ENCODE data around the gene GRM4.

Gene GRM4

DNA sequence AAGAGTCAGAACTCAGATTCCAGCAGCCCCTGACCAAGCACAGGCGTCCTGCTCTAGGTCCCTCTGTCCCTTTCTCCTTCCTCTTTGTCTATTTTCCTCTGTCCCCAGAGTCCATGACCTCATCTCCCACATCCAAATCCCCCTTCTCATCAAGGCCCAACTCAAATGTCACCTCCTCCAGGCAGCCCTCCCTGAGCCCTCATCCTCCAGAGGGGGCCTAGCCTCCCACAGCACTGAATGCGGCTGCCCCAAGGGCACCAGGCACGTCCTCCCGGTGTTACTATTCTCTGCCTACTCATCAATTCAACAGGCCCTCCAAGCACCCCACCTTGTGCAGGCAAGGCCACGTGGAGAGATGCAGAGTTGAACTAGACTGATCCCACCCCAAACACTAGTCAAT lies 49.7 kb downstream of the GRM4 start:
- TF ChIP-seq, protein P1, sequence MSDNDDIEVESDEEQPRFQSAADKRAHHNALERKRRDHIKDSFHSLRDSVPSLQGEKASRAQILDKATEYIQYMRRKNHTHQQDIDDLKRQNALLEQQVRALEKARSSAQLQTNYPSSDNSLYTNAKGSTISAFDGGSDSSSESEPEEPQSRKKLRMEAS (IDR thresholded peaks at IDR 0.05) = no peak
- TF ChIP-seq TAF1 (IDR thresholded peaks at IDR 0.05; ENCODE audit: low read depth) = no peak
- TF ChIP-seq CREB1 (IDR thresholded peaks at IDR 0.05; ENCODE audit: low read depth) = no peak
- TF ChIP-seq CEBPB (IDR thresholded peaks at IDR 0.05) = no peak
- TF ChIP-seq YY1 (IDR thresholded peaks at IDR 0.05; ENCODE audit: low read depth) = no peak
- TF ChIP-seq RAD21 (IDR thresholded peaks at IDR 0.05; ENCODE audit: low read depth) = no peak
- TF ChIP-seq TCF12 (IDR thresholded peaks at IDR 0.05; ENCODE audit: low read depth) = no peak
- TF ChIP-seq EP300 (IDR thresholded peaks at IDR 0.05; ENCODE audit: borderline replicate concordance) = no peak
- TF ChIP-seq ZBTB7A (IDR thresholded peaks at IDR 0.05; ENCODE audit: low read depth) = no peak
- no peak for TF ChIP-seq TEAD4 (IDR thresholded peaks at IDR 0.05)
- no peak for TF ChIP-seq EGR1 (IDR thresholded peaks at IDR 0.05)
- no peak for TF ChIP-seq NFIC (IDR thresholded peaks at IDR 0.05)
- TF ChIP-seq, protein P2, sequence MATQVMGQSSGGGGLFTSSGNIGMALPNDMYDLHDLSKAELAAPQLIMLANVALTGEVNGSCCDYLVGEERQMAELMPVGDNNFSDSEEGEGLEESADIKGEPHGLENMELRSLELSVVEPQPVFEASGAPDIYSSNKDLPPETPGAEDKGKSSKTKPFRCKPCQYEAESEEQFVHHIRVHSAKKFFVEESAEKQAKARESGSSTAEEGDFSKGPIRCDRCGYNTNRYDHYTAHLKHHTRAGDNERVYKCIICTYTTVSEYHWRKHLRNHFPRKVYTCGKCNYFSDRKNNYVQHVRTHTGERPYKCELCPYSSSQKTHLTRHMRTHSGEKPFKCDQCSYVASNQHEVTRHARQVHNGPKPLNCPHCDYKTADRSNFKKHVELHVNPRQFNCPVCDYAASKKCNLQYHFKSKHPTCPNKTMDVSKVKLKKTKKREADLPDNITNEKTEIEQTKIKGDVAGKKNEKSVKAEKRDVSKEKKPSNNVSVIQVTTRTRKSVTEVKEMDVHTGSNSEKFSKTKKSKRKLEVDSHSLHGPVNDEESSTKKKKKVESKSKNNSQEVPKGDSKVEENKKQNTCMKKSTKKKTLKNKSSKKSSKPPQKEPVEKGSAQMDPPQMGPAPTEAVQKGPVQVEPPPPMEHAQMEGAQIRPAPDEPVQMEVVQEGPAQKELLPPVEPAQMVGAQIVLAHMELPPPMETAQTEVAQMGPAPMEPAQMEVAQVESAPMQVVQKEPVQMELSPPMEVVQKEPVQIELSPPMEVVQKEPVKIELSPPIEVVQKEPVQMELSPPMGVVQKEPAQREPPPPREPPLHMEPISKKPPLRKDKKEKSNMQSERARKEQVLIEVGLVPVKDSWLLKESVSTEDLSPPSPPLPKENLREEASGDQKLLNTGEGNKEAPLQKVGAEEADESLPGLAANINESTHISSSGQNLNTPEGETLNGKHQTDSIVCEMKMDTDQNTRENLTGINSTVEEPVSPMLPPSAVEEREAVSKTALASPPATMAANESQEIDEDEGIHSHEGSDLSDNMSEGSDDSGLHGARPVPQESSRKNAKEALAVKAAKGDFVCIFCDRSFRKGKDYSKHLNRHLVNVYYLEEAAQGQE (IDR thresholded peaks at IDR 0.05; ENCODE audit: low read depth) = no peak
- TF ChIP-seq FOXM1 (IDR thresholded peaks at IDR 0.05; ENCODE audit: borderline replicate concordance, low read depth) = no peak
- TF ChIP-seq, protein P3, sequence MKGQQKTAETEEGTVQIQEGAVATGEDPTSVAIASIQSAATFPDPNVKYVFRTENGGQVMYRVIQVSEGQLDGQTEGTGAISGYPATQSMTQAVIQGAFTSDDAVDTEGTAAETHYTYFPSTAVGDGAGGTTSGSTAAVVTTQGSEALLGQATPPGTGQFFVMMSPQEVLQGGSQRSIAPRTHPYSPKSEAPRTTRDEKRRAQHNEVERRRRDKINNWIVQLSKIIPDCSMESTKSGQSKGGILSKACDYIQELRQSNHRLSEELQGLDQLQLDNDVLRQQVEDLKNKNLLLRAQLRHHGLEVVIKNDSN (IDR thresholded peaks at IDR 0.05) = no peak

DNA sequence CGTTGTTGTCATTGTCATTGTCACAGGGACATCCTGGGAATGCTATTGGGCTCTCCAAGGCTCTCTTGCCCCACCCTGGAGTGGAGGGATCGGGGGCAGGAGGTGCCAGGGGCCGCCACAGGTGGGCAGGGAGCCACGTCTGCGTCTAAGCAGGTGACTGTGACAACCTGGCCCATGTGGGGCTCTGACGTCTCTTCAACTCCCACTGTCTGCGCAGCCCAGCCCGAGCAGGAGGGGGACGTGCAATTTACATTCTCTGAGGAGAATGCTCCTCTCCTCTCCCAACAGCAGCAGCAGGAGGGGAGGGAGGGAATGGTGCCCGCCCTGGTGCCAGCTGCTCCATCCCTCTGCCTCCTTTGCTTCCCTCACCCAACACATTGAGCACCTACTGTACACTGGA lies 50.1 kb downstream of the GRM4 start:
- TF ChIP-seq YY1 (IDR thresholded peaks at IDR 0.05; ENCODE audit: low read depth) (no peak), CEBPB (IDR thresholded peaks at IDR 0.05) (no peak), FOXM1 (IDR thresholded peaks at IDR 0.05; ENCODE audit: borderline replicate concordance, low read depth) (no peak), TAF1 (IDR thresholded peaks at IDR 0.05; ENCODE audit: low read depth) (no peak), EP300 (IDR thresholded peaks at IDR 0.05; ENCODE audit: borderline replicate concordance) (no peak), ZBTB7A (IDR thresholded peaks at IDR 0.05; ENCODE audit: low read depth) (no peak), TCF12 (IDR thresholded peaks at IDR 0.05; ENCODE audit: low read depth) (no peak), CREB1 (IDR thresholded peaks at IDR 0.05; ENCODE audit: low read depth) (no peak), TEAD4 (IDR thresholded peaks at IDR 0.05) (no peak), EGR1 (IDR thresholded peaks at IDR 0.05) (no peak), NFIC (IDR thresholded peaks at IDR 0.05) (no peak), RAD21 (IDR thresholded peaks at IDR 0.05; ENCODE audit: low read depth) (no peak)
- TF ChIP-seq, protein P3 (IDR thresholded peaks at IDR 0.05) = no peak
- TF ChIP-seq, protein P1 (IDR thresholded peaks at IDR 0.05) = no peak
- TF ChIP-seq, protein P2 (IDR thresholded peaks at IDR 0.05; ENCODE audit: low read depth) = no peak

GRCh38 chr6:34095136-34095505 lies 50.8 kb downstream of the GRM4 start:
- TF ChIP-seq TEAD4 (IDR thresholded peaks at IDR 0.05) = no peak

GRCh38 chr6:34094474-34095135 lies 51.3 kb downstream of the GRM4 start:
- TF ChIP-seq, protein P3 (IDR thresholded peaks at IDR 0.05) = no peak
- TF ChIP-seq EP300 (IDR thresholded peaks at IDR 0.05; ENCODE audit: borderline replicate concordance) (no peak), TEAD4 (IDR thresholded peaks at IDR 0.05) (no peak), YY1 (IDR thresholded peaks at IDR 0.05; ENCODE audit: low read depth) (no peak)

GRCh38 chr6:34093854-34094430 lies 51.9 kb downstream of the GRM4 start:
- TF ChIP-seq EP300 (IDR thresholded peaks at IDR 0.05; ENCODE audit: borderline replicate concordance) (no peak), RAD21 (IDR thresholded peaks at IDR 0.05; ENCODE audit: low read depth) (no peak), FOXM1 (IDR thresholded peaks at IDR 0.05; ENCODE audit: borderline replicate concordance, low read depth) (no peak), TEAD4 (IDR thresholded peaks at IDR 0.05) (no peak), EGR1 (IDR thresholded peaks at IDR 0.05) (no peak)
- TF ChIP-seq, protein P2 (IDR thresholded peaks at IDR 0.05; ENCODE audit: low read depth) = no peak
- TF ChIP-seq, protein P3 (IDR thresholded peaks at IDR 0.05) = no peak
